Activated CD4-positive, CD25-positive, alpha-beta regulatory T cell (primary cell): Measurements from ENCODE around the gene HAT1.

ENCODE experiments used
- DNase-seq, 4 experiments: peaks; one replicate each; lab custom pipeline; 2025; lab: John Stamatoyannopoulos, UW

The HAT1 gene

DNA sequence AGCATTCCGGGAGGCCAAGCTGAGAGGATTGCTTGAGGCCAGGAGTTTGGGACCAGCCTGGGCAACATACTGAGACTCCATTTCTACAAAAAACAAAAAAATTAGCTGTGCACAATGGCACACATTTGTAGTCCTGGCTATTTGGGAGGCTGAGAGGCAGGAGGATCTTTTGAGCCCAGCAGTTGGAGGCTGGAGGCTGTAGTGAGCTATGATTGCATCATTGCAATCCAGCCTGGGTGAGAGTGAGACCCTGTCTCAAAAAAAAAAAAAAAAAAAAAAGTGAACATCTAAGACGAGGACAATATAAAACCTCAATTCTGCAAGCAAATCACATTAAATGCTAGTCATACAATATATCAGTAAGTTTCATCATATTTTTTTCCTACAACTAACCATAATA is 2.8 kb upstream of the HAT1 start:
- DNase-seq = no peak

DNA sequence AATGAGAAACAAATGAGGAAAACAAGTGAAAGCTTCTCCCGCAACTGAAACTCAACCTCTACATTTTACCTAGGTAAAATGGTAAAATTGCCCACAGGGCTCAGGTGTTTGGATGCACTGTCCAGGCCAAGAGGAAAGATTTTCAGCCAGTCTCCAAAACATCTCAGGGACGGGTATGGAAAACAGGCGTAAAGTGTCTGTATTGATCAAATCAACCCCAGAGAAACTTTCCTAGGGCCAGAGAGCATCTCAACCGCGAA is 361 bp upstream of the HAT1 start:
- DNase-seq = no peak

- no peak for DNase-seq
Observed at GRCh38 chr2:171923206-171923605, 945 bp downstream of the HAT1 start.

GRCh38 chr2:171924170-171924942 is 2.1 kb downstream of the HAT1 start:
- DNase-seq = no peak

- DNase-seq = no peak
Observed at GRCh38 chr2:171930385-171930784, 8.1 kb downstream of the HAT1 start.

DNA sequence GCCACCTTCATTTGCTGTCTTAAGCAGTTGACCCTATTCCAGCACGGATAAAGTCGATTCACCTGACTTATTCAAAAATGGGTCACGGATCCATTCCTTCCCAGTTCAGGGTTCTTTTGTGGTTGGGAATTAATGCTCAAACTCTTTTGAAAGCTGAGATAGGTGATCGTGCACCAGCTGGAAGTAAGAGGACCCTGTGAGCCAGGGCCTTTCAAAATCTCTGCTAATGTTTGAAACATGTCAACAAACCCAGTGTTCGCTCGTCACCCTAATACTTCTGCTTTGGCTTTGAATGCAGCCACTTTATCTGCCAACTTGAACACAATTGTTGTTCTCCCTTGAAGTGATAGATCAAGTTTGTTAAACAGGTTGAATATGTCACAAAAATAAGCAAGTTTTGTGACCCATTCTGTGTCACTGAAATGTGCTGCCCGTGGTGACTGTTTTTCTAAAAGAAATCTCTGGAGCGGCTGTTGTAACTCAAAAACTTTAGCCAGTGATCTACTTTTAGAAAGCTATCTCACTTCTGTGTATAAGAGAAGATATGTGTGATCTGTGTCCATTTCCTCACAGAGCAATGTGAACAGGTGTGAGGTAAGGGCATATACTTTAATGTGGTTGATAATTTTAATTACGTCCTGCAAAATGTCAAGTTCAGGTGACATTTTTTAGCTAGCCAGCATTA is 16.9 kb downstream of the HAT1 start:
- no peak for DNase-seq

- no peak for DNase-seq
Observed at GRCh38 chr2:171939743-171940071, 17.4 kb downstream of the HAT1 start.

GRCh38 chr2:171941316-171941699 is 19.0 kb downstream of the HAT1 start:
- DNase-seq = no peak

DNA sequence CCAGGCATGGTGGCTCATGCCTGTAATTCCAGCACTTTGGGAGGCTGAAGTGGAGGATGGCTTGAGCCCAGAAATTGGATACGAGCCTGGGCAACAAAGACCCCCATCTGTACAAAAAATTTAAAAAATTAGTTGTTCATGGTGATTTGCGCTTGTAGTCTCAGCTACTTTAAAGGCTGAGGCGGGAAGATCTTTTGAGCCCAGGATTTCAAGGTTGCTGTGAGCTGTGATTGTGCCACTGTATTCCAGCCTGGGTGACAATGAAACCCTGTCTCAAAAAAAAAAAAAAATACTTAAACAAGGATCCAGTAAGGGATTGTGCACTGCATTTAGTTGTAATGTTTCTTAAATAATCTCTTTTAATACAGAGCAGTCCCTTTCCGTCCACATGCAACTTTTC is 21.6 kb downstream of the HAT1 start:
- no peak for DNase-seq

- no peak for DNase-seq
Observed at GRCh38 chr2:171952276-171952675, 30.0 kb downstream of the HAT1 start.

DNA sequence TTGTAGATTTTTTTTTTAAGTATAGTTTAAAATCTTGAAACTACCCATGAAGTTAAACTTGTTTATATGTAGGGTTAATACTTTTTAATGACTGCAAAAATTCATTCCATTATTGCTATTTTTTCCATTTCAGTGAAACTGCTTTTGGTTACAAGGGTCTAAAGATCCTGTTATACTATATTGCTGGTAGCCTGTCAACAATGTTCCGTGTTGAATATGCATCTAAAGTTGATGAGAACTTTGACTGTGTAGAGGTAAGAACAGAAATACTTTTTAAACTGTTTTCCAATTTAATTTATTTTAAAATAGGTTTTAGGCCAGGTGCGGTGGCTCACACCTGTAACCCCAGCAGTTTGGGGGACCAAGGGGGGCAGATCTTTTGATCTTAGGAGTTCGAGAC is 30.5 kb downstream of the HAT1 start:
- DNase-seq = no peak

DNA sequence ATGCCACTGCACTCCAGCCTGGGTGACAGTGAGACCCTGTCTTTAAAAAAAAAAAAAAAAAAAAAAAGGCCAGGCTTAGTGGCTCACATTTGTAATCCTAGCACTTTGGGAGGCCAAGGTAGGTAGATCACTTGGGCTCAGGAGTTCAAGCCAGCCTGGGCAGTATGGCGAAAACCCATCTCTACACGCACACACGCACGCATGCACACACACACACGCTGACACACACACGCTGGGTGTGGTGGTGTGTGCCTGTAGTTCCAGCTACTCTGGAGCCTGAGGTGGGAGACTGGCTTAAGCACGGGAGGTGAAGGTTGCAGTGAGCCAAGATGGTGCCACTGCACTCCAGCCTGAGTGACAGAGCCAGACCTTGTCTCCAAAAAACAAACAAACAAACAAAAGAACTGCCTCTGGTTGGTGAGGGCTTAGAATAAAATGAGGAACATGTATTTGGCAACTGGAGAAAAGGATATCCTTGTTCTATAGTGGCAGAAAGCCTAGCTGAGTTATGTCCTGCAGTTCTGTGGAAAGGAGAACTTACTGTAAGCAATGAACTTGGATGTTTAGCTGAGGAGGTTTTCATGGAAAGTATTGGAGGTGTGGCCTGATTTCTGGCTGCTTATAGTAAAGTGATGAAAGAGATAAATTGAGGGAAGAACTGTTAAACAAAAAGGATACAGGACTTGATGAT is 34.0 kb downstream of the HAT1 start:
- no peak for DNase-seq

DNA sequence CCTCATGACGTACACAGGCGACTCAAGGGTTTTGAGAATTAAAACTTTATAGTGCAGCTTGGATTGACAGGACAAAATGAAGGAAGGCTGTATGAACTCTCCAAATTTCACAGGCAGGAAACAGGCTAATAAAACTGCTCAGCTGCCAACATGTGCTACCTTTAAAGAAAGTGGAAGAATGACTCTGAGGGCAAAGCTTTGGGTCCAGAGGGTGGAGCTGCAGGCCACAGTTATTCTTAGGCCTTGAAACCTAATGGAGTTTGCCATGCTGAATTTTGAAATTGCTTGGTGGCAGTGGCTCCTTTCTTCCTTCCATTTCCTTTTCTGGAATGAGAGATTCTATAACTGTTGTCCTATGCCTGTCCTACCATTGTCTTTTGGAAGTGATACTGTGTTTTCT is 34.8 kb downstream of the HAT1 start:
- no peak for DNase-seq

DNA sequence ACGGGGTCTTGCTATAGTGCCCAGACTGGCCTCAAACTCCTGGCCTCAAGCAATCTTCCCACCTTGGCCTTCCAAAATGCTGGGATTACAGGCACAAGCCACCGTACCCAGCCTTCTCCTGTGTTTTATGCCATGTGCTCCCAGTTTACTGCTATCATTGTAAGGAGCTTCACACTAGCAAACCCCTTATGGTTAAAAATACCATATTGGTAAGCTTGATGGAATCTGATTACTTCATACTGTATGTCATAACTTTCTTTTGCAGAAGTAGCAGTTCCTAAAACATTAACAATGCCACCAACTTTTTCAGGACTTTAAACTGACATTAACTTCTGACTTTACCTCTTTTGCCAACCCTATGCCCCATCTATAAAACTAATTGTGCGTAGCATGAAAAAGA is 36.2 kb downstream of the HAT1 start:
- no peak for DNase-seq

GRCh38 chr2:171959998-171960397 is 37.7 kb downstream of the HAT1 start:
- no peak for DNase-seq

GRCh38 chr2:171960570-171960969 is 38.3 kb downstream of the HAT1 start:
- DNase-seq = no peak

DNA sequence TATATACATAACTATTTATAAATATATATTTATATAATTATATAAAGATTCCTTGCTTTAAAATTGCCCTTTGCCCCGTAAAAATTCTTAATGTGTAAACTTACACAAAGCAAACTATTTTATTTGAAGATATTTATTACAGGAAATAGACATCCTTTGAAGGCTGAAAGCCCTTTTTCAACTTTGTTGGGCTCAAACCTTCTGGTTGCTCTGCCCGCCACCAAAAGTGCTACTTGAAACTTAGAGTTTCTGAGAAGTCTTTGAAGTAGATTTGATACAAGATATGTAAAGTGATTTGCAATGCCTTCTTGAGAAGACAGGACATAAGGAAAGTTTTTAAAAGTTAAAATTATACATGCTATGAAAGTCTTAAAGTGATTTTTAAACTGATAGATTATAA is 40.9 kb downstream of the HAT1 start:
- DNase-seq = no peak

GRCh38 chr2:171964308-171964707 is 42.0 kb downstream of the HAT1 start:
- DNase-seq = no peak

DNA sequence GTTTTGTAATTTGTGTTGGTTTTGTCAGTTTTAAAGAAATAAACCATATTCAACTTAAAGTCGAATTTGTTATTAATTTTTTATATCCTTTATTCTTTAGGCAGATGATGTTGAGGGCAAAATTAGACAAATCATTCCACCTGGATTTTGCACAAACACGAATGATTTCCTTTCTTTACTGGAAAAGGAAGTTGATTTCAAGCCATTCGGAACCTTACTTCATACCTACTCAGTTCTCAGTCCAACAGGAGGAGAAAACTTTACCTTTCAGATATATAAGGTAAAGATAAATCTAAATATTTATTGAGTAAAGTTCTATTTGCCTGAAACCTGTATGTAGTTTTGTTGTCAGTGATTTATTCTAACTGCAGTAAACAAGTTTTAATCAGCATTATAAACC is 43.0 kb downstream of the HAT1 start:
- no peak for DNase-seq

DNA sequence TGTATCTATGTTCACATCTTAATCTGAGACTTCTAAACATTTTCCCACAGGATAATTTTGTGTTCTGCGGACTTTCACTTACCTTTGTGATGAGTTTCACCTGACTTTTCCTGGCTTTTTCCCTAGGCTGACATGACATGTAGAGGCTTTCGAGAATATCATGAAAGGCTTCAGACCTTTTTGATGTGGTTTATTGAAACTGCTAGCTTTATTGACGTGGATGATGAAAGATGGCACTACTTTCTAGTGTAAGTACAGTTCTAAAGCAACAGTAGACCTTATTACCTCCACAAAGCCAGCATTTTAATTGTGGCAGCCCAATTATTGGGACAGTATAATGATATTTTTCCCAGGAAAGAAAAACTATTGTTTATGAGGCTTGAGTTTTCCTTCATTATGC is 43.4 kb downstream of the HAT1 start:
- no peak for DNase-seq

GRCh38 chr2:171966235-171966634 is 44.0 kb downstream of the HAT1 start:
- DNase-seq = no peak

GRCh38 chr2:171966688-171967087 is 44.4 kb downstream of the HAT1 start:
- no peak for DNase-seq

DNA sequence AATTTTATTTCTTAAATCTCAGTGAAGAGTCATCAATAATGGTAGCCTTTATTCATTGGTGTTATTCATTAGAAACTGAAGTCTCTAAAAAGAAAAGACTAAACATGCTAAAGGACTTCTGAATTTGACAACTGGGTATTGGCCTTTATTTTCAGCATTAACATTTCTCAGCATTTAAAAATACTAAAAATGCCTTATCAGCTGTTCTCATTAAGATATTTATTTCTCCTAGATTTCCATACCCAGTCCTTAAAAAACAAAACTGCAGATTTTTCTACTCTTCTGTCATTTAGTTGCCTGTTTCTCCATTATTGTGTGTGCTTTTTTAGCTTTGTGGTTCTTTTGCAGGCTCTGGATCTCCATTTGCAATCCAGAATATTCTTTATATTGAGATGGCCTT is 46.2 kb downstream of the HAT1 start:
- DNase-seq = no peak
